K562 (cell line): ENCODE results near the gene RSPH3. TPM values are rescaled to one million over a fixed set of nuclear protein-coding genes. Genes with fewer than 3 reads are reported as not detected.

Source experiments
- ARID2 ChIP-seq: fragments of 450-650 bp; IDR thresholded peaks from 2 replicates; pipeline ENCODE4 v1.6.1; 2017; ENCODE audit warnings: antibody characterized with exemption, mild to moderate bottlenecking
- CEBPB ChIP-seq: fragments of 450-650 bp; IDR thresholded peaks from 2 replicates; pipeline ENCODE4 v1.6.1; 2016; ENCODE audit warnings: missing genetic modification characterization, missing compliant biosample characterization
- COPS2 ChIP-seq: fragments of 450-650 bp; conservative IDR thresholded peaks from 2 replicates; pipeline ENCODE4 v1.6.1; 2016; ENCODE audit warnings: mild to moderate bottlenecking, moderate library complexity
- CREM ChIP-seq: IDR thresholded peaks from 2 replicates; pipeline ENCODE4 v1.6.1; 2014; ENCODE audit warnings: antibody characterized with exemption, low read depth
- CTCF ChIP-seq, 3 experiments: IDR thresholded peaks in 2 of 3; conservative IDR thresholded peaks in 1 of 3; 2 replicates each; pipeline ENCODE4 v1.5.1; 2011 to 2012; ENCODE audit warnings: low read length in 3 of 3, mild to moderate bottlenecking in 3 of 3, control low read depth in 2 of 3, improper control_type of control experiment in 1 of 3, inconsistent platforms in 1 of 3, low read depth in 1 of 3, mixed read lengths in 1 of 3, moderate library complexity in 1 of 3; ENCODE audit not compliant: insufficient read depth in 2 of 3
- DACH1 ChIP-seq: fragments of 450-650 bp; IDR thresholded peaks from 2 replicates; pipeline ENCODE4 v1.6.1; 2018; ENCODE audit not compliant: partially characterized antibody
- FOXJ2 ChIP-seq: fragments of 200-800 bp; sonication (Bioruptor generic); IDR thresholded peaks from 2 replicates; pipeline ENCODE4 v1.6.1; 2016; ENCODE audit warnings: missing genetic modification characterization, missing compliant biosample characterization
- HMG20A ChIP-seq: fragments of 450-650 bp; formaldehyde crosslinking; conservative IDR thresholded peaks from 2 replicates; pipeline ENCODE4 v1.4.0; 2020; ENCODE audit warnings: mild to moderate bottlenecking, mixed read lengths
- IRF9 ChIP-seq: fragments of 450-650 bp; IDR thresholded peaks from 2 replicates; pipeline ENCODE4 v1.6.1; 2016; ENCODE audit warnings: missing biosample characterization, missing genetic modification characterization
- KAT7 ChIP-seq: sonication (generic); formaldehyde crosslinking; IDR thresholded peaks from 2 replicates; pipeline ENCODE4 v1.8.0; 2022; ENCODE audit warnings: missing genetic modification reagents, mild to moderate bottlenecking, borderline replicate concordance
- KLF16 ChIP-seq: IDR thresholded peaks from 2 replicates; pipeline ENCODE4 v1.6.1; 2016; ENCODE audit warnings: antibody characterized with exemption
- MYC ChIP-seq, 2 experiments: fragments of 250-450 bp in 1 of 2; sonication (Bioruptor Pico) in 1 of 2; IDR thresholded peaks; 2 replicates each; pipeline versions ENCODE4 v1.5.1 to v1.6.1; 2012 to 2021; ENCODE audit warnings: low read depth in 2 of 2, borderline replicate concordance in 1 of 2, improper control_type of control experiment in 1 of 2, low read length in 1 of 2, mild to moderate bottlenecking in 1 of 2, moderate library complexity in 1 of 2
- RFX1 ChIP-seq: fragments of 450-650 bp; IDR thresholded peaks from 2 replicates; pipeline ENCODE4 v1.6.1; 2016; ENCODE audit warnings: mild to moderate bottlenecking, moderate library complexity
- SMC3 ChIP-seq: conservative IDR thresholded peaks from 2 replicates; pipeline ENCODE4 v1.6.1; 2011; ENCODE audit warnings: low read depth, low read length, improper control_type of control experiment; ENCODE audit not compliant: insufficient read depth
- SPI1 ChIP-seq: IDR thresholded peaks from 2 replicates; pipeline ENCODE4 v1.6.1; 2011; ENCODE audit warnings: low read depth, low read length, control low read depth, borderline replicate concordance
- TEAD1 ChIP-seq, 2 experiments: fragments of 450-650 bp in 1 of 2; sonication (generic) in 1 of 2; formaldehyde crosslinking; IDR thresholded peaks; 2 replicates each; pipeline versions ENCODE4 v1.4.0 to v1.8.0; 2020 to 2022; ENCODE audit warnings: mild to moderate bottlenecking in 2 of 2, missing genetic modification reagents in 1 of 2
- TSHZ1 ChIP-seq: fragments of 250-450 bp; sonication (Bioruptor Pico); IDR thresholded peaks from 2 replicates; pipeline ENCODE4 v1.4.0; 2020; ENCODE audit warnings: mild to moderate bottlenecking, moderate library complexity
- ZFP36 ChIP-seq: fragments of 150-350 bp; IDR thresholded peaks from 2 replicates; pipeline ENCODE4 v1.6.1; 2018; ENCODE audit warnings: low read length, low read depth; ENCODE audit not compliant: partially characterized antibody
- ZNF282 ChIP-seq: sonication (generic); formaldehyde crosslinking; IDR thresholded peaks from 2 replicates; pipeline ENCODE4 v1.8.1; 2023; ENCODE audit warnings: missing genetic modification reagents
- ZNF57 ChIP-seq: fragments of 450-650 bp; formaldehyde crosslinking; IDR thresholded peaks from 2 replicates; pipeline ENCODE4 v1.4.0; 2020; ENCODE audit warnings: mild to moderate bottlenecking, moderate library complexity
- polyA plus RNA-seq, 8 experiments: library from polyadenylated mRNA; depleted of rRNA in 4 of 8; stranded (reverse) in 5 of 8; unstranded in 3 of 8; fragments of >200 nt; fragmentation: Nextera tagmentation in 2 of 8; fragmentation: Illumina TruSeq in 1 of 8; extraction: Ambion mirVana in 2 of 8; extraction: Trizol in 1 of 8; gene quantifications; 2 replicates each; pipeline versions ENCODE4 v1.2.1 to v1.2.3, GENCODE V29; 2011 to 2014; ENCODE audit warnings: inconsistent platforms in 1 of 8, missing spikeins in 1 of 8
- total RNA-seq, 7 experiments: library from RNA; depleted of rRNA in 6 of 7; stranded (reverse); fragments of >200 nt in 6 of 7; fragmentation: Illumina TruSeq in 2 of 7; extraction: Trizol in 2 of 7; gene quantifications; 2 replicates each; pipeline versions ENCODE4 v1.2.1 to v1.2.3, GENCODE V29; 2011 to 2021; ENCODE audit warnings: low replicate concordance in 1 of 7

RSPH3 gene
- total and polyA plus RNA-seq, 9 of the 15 experiments (the other 6 are each of a cell fraction or from before 2014, with no cell fraction given) = 0.52 to 2.9 (median 1.5) TPM

DNA sequence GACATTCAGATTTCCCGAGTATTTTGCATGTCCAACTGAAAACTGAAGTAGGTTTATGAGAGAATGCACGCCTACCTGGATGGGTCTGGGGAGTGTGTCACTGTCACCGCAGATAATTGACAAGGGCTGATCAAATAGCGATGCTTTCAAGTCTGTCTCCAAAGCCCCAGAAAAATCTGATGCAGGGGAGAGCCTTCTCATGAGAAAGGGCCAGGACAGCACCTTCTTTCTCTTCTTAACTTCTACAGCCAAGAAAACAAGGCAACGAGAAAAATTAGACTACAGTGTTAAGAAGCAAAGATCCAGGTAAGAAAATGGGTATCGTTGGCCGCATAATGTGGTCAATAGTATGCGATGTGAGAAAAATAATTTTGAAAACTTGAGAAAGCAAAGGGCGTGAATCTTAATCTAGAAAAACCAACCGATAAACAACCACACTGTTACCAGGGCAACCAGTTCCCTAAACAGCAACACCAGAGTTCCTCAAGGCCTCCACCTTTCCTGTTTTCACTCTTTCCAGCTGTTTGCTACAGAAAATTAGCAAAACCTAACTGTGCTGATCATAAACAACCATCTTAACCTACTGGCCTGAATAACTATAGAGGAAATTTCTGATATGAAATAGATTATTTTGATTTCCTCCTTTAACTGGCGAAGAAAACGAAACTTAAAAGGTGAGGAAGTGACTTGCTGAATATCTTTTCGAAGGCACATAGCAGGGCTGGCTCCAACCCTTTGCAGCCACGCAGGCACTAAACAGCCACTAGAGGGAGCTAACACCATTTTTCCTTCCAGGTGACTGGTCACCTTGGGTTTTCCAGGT is 42.2 kb upstream of the RSPH3 start (continued):
- TF ChIP-seq CTCF (IDR thresholded peaks at IDR 0.05 in 2 of 3, conservative IDR thresholded peaks at IDR 0.05 in 1 of 3; ENCODE audit: insufficient read depth in 2 of 3, low read depth in 1 of 3, low read length in 3 of 3) (peak; percentile 90 to 98 (median 97)), TSHZ1 (CRISPR knock-in tag) (no peak), CREM (peak; percentile 50; the same call in 1 of the 2 replicates), RFX1 (peak; percentile 86), KAT7 (CRISPR knock-in tag) (peak; percentile 40; the same call in 1 of the 2 replicates), TEAD1 (CRISPR knock-in tag; IDR thresholded peaks at IDR 0.05) (peak; percentile 37 to 44; a peak in 1 of 4 replicates), HMG20A (no peak), SPI1 (peak; percentile 50; the same call in 1 of the 2 replicates), MYC (IDR thresholded peaks at IDR 0.05; ENCODE audit: low read depth, low read length) (peak; percentile 37; the same call in 1 of the 2 replicates), MYC (CRISPR knock-in tag; IDR thresholded peaks at IDR 0.05; ENCODE audit: borderline replicate concordance, low read depth) (no peak), IRF9 (tag) (0 out of 2 replicates have a peak, but pooled peaks have one; percentile 46), ARID2 (no peak), KLF16 (peak; percentile 59; the same call in 1 of the 2 replicates), SMC3 (peak; percentile 75), ZFP36 (peak; percentile 45), ZNF282 (no peak), DACH1 (peak; percentile 19), CEBPB (tag) (no peak), COPS2 (no peak), FOXJ2 (tag) (peak; percentile 99), ZNF57 (CRISPR knock-in tag) (no peak)
